Stimulated activated CD4-positive, alpha-beta T cell treated with anti-CD3 and anti-CD28 coated beads, Interleukin-2, amount 100 ng/mL, for 4 hours (primary cell): ENCODE data around the gene P2RY2.
"Not testable (repeated sequence)": the region's sequence is repeated elsewhere in the genome, so short reads cannot be mapped to it uniquely, and the experiment has no call there.

Source experiments
- DNase-seq: peaks from one replicate; pipeline ENCODE4 v3.0.0-alpha.2; 2020; ENCODE audit warnings: low read depth

Gene P2RY2

GRCh38 chr11:73228268-73229134, 10.4 kb downstream of the P2RY2 start:
- DNase-seq: no peak

GRCh38 chr11:73229321-73229895, 11.3 kb downstream of the P2RY2 start:
- no peak for DNase-seq

- DNase-seq: no peak
Measured at GRCh38 chr11:73229896-73230875, 12.1 kb downstream of the P2RY2 start.

GRCh38 chr11:73230931-73231330, 12.8 kb downstream of the P2RY2 start:
- no peak for DNase-seq

GRCh38 chr11:73232487-73232886, 14.4 kb downstream of the P2RY2 start:
- DNase-seq: not testable (repeated sequence)

- no peak for DNase-seq
Measured at GRCh38 chr11:73233211-73233610, 15.1 kb downstream of the P2RY2 start.

- DNase-seq: no peak
Measured at GRCh38 chr11:73233692-73234470, 15.8 kb downstream of the P2RY2 start.

- DNase-seq: no peak
Measured at GRCh38 chr11:73234471-73235181, 16.5 kb downstream of the P2RY2 start.

GRCh38 chr11:73235236-73235786, 17.2 kb downstream of the P2RY2 start:
- no peak for DNase-seq

- DNase-seq: no peak
Measured at GRCh38 chr11:73236205-73236765, 18.2 kb downstream of the P2RY2 start.

GRCh38 chr11:73236854-73237253, 18.8 kb downstream of the P2RY2 start:
- no peak for DNase-seq

GRCh38 chr11:73237471-73238290, 19.6 kb downstream of the P2RY2 start:
- DNase-seq: no peak

- DNase-seq: no peak
Measured at GRCh38 chr11:73239111-73239521, 21.0 kb downstream of the P2RY2 start.

- no peak for DNase-seq
Measured at GRCh38 chr11:73239571-73240189, 21.6 kb downstream of the P2RY2 start.

GRCh38 chr11:73240190-73240781, 22.2 kb downstream of the P2RY2 start:
- DNase-seq: no peak

GRCh38 chr11:73241300-73241699, 23.2 kb downstream of the P2RY2 start:
- no peak for DNase-seq

- DNase-seq: peak; percentile 49
Measured at GRCh38 chr11:73242251-73243092, 24.4 kb downstream of the P2RY2 start.

- DNase-seq: no peak
Measured at GRCh38 chr11:73243093-73243485, 25.0 kb downstream of the P2RY2 start.
